GM11168 (cell line): ENCODE measurements around the gene DOCK6.
"Not testable (repeated sequence)": the region's sequence is repeated elsewhere in the genome, so short reads cannot be mapped to it uniquely, and the experiment has no call there.

ENCODE experiments used
- in situ Hi-C: fragments of 300-500 bp; cut with MboI; formaldehyde crosslinking; loops from one replicate; pipeline ENCODE4 v1.12.0; 2022; ENCODE audit warnings: low sequenced_read_pairs; ENCODE audit not compliant: unreplicated experiment

Gene DOCK6

DNA sequence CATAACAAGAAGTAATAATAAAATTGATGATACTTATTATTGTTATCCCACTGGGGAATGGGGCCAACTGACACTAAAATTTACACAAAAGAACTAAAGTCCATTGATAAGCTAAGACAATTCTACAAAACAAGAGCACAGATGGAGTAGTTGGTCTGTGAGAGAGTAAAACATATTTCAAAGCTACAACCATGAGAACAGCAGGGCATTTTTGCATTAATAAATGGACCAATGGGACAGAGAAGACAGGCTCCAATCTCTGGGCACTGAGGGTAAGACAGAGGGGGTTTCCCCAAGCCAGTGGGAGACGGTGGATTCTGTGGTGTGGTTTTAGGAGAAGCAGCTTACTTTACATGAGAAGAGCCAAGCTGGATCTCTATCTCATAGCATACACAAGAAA, 79.3 kb downstream of the DOCK6 start:
- in situ Hi-C loops: no loop called here

DNA sequence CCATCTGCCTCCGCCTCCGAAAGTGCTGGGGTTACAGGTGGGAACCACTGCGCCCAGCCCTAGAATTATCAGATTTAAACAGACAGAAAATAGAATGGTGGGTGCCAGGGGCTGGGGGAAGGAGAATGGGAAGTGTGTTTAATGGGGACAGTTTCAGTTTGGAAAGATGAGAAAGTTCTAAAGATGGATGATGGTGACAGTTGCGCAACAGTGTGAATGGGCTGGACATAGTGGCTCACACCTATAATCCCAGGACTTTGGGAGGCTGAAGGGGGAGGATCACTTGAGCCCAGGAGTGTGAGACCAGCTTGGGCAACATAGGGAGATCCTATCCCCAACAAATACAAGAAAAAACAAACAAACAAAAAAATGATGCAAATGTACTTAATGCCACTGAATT, 80.8 kb downstream of the DOCK6 start:
- in situ Hi-C loops: no loop called here

DNA sequence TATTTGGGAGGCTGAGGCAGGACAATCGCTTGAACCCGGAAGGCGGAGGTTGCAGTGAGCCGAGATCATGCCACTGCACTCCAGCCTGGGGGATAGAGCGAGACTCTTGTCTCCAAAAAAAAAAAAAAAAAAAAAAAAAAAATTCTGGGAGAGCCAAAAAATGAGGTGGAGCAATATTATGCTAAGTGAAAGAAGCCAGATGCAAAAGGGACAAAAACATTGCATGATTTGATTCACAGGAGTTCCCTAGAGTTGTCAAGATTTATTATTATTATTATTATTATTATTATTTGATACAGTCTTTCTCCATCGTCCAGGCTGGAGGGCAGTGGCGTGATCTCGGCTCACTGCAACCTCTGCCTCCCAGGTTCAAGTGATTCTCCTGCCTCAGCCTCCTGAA, 81.3 kb downstream of the DOCK6 start:
- in situ Hi-C loops: not testable (repeated sequence)

DNA sequence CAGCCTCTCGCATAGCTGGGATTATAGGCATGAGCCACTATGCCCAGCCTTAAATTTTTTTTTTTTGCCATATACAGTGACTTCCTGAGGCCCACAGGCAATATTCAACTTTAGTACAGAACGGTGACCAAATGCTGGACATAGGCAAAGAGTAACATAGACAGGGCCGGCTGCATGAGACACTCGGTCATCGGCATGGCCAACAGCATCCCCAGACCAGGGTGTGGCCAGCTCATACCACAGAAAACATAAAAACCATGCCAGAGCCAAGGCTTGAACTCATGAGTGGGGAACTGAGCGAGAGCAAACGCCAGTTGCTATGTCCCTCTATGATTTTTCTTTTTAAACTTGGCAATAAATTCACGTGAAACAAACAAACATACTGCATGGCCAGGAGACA, 82.0 kb downstream of the DOCK6 start:
- in situ Hi-C loops: no loop called here

DNA sequence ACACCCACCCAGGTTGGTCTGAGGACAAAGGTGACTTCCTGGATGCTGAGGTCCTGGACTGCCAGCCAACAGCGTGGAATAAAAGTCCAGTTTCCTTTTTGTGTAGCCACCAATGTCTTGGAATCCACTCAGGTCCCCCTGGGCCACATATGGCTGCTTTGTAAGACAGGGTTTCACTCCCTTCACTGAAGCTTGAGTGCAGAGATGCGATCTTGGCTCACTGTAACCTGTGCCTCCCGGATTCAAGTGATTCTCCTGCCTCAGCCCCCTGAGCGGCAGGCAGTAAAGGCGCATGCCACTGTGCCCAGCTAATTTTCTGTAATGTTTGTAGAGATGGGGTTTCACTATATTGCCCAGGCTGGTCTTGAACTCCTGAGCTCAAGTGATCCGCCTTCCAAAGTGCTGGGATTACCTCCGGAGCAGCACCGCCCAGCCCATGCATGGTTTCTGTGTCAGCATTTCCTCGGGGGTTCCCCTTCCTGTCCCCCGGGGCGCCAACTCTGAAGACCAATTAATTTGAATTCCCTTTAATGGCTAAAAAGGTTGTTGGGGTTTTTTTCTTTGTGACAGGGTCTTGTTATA, 82.5 kb downstream of the DOCK6 start:
- in situ Hi-C loops: no loop called here

DNA sequence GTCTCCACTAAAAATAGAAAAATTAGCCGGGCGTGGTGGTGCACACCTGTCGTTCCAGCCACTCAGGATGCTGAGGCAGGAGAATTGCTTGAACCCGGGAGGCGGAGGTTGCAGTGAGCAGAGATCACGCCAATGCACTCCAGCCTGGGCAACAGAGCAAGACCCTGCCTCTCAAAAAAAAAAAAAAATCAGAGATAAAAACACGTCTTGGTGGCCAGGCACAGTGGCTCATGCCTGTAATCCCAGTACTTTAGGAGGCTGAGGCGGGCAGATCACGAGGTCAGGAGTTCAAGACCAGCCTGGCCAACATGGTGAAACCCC, 83.2 kb downstream of the DOCK6 start:
- in situ Hi-C loops: not testable (repeated sequence)

DNA sequence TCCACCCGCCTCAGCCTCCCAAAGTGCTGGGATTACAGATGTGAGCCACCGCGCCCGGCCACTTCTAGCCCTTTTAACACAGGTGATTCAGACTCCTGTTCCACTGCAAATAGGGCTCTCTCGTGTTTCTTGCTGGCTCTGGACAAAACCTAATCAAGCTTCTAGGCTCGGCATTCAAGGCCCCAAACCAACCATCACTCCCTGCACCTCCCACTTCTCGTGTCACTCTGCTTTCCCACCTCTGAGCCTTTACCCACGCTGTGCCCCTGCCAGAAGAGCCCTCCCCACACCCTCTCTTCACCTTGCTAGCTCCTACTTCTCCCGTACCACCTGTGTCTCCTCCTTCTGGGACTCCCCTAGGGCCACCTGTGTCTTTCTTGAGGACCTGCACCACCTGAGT, 84.7 kb downstream of the DOCK6 start:
- in situ Hi-C loops: no loop called here

DNA sequence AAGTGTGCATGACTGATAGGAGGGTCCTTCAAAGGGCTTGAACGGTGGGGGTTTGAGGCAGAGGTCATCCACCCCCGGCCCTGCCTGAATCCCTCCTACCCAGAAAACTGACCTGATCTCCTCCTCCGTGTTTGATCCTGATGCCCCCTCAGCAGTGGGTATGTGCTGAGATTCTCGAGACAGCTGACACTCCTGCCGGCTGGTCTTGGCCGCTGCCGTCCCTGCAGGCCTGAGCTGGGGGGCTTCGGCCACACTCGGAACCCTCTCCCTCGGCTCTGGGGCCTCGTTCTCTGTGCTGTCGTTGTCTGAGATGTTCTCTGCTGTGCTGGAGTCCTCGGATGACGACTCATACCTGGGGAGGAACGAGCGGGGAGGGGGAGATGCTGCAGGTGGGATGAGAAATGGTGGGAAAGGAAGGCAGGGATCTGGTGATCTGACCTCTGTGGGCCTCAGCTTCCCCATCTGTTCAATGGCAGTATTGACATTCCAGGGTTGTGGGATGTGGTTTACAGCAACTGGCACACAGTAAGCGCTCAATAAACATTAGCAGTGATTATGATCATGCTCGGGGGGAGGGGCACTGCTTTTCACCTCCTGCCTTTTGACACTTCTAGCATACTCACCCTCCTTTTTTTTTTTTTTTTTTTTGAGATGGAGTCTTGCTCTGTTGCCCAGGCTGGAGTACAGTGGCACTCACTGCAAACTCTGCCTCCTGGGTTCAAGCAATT, 85.7 kb downstream of the DOCK6 start:
- in situ Hi-C loops: no loop called here

DNA sequence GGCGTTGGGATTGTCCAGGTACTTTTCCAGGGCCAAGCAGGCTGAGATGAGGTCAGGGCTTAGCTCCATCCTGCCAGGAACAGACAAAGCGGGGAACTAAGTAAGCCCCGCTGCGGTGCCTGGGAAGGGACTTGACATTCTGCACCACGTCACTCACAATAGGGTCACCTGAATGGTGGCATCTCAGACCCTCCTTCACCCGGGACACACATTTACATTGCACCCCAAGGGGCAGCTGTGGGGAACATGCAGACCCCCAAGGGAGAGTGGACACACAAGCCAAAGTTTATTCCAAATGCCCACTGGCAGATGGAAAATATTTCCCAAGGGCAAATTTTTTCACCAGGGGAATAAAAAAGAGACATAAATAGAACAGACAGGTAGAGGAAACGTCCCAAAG, 86.4 kb downstream of the DOCK6 start:
- in situ Hi-C loops: no loop called here

DNA sequence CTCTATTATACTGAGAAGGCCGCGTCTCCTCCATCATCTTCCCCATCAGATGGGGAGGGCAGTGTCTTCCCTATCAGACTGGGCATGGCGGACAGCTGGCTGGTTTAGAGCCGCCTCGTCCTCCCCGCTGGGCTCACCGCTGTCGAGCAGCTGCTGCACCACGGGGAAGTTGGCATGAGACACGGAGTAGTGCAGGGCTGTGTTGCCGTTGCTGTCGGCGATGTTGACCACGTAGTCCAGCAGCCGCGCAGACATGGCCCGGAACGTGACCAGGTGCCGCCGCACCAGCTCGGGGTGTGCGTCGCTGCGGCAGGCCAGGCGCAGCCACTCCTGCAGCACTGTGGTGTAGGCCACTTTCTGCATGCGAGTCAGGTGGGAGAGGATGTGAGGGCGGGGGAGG, 88.0 kb downstream of the DOCK6 start:
- in situ Hi-C loops: no loop called here

DNA sequence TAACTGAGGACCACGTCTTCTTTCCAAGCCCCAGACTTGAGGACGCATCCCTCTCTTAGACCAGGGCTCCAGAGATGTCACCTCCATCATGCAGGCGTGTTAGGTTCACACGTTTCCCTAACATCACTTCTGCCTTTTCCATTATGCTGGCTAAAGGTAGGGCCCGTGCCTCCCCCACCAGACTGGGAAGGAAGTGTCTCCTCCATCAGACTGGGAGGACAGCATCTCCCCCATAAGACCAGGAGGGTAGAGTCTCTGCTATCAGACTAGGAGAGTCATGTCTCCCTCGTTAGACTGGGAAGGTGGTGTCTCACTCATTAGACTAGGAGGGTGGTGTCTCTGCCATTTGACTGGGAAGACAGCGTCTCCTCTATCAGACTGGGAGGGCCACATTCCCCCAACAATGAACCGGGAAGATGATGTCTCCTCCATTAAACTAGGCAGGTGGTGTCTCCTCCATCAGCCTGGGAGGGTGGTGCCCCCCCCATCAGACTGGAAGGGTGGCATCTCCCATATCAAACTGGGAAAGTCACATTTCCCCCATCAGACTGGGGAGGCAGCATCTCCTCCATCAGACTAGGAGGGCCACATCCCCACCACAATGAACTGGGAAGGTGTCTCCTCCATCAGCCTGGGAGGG, 88.7 kb downstream of the DOCK6 start:
- in situ Hi-C loops: no loop called here

DNA sequence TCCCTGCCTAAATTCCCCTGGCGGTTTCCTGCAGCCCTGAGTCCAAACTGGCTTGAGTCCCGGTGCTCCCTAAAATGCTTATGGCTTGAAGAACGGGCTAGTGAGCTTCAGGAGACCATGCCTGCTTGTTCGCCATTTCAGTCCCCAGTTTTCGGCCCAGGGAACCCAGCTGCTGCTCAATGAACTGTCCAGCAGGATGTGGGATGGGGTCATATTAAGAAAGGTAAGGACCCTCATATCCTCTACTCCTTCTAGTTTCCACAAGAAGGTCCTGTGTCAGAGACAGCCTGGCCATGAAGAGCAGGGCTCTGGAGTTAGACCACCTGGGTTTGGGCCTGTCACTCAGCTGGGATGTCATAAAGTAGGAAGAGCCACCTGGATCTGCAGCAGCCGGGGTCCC, 89.7 kb downstream of the DOCK6 start:
- in situ Hi-C loops: no loop called here

DNA sequence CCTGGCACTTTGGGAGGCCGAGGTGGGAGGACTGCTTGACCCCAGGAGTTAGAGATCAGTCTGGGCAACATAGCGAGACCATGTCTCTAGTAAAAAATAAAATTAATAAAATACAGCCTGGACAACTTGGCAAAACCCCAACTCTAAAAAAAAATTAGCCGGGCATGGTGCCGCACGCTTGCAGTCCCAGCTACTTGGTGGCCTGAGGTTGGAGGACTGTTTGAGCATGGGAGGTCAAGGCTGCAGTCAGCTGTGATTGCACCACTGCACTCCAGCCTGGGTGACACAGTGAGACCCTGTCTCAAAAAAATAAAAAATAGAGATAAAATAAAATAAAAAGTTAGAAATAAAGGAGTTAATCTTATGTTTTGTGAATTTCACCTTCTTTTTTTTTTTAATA, 91.2 kb downstream of the DOCK6 start:
- in situ Hi-C loops: no loop called here

DNA sequence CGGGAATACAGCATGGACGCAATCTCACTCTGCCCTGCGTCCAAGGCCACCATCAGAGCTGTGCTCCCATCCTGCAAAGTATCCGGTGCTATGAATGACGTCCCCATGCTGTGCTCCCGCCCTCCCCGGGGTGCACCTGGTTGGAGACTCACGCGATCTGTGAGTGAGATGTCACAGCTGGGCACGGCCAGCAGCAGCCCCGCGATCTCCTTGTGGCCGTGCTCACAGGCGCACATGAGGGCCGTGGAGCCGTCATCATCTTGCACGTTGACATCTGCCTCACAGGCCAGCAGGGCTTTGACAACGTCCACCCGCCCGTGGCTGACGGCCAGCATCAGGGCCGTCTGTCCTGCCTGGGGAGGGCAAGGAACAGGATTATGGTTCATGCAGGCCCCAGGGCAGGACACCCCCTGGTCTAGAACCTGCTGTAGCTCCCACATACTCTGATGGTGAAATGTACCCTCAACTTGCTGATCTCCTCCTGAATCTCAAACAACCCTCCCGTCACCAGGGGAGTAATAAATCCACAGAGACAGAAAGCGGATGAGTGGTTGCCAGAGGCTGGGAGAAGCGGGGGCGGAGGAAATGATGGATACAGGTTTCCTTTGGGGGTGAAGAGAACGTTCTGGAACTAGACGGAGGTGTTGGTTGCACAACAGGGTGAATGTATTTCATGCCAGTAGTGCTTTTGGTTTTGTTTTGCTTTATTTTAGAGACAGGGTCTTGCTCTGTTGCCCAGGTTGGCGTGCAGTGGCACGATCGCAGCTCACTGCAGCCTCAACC, 92.2 kb downstream of the DOCK6 start:
- in situ Hi-C loops: no loop called here

DNA sequence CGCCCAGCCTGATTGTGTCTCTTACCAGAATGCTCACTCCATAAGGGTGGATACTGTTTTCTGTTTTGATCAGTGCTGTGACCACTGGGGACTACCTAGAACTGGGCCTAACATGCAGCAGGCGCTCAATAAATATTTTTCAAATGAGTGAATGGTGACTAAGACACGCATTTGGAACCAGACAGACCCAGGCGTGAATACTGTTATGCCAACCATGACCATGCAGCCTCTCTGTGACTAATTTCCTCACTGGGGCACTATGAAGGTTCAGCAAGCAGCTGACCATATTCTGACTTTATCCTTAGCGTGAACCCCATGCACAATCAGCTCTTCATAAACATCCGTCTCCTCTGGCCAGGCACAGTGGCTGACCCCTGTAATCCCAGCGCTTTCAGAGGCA, 93.8 kb downstream of the DOCK6 start:
- in situ Hi-C loops: no loop called here

DNA sequence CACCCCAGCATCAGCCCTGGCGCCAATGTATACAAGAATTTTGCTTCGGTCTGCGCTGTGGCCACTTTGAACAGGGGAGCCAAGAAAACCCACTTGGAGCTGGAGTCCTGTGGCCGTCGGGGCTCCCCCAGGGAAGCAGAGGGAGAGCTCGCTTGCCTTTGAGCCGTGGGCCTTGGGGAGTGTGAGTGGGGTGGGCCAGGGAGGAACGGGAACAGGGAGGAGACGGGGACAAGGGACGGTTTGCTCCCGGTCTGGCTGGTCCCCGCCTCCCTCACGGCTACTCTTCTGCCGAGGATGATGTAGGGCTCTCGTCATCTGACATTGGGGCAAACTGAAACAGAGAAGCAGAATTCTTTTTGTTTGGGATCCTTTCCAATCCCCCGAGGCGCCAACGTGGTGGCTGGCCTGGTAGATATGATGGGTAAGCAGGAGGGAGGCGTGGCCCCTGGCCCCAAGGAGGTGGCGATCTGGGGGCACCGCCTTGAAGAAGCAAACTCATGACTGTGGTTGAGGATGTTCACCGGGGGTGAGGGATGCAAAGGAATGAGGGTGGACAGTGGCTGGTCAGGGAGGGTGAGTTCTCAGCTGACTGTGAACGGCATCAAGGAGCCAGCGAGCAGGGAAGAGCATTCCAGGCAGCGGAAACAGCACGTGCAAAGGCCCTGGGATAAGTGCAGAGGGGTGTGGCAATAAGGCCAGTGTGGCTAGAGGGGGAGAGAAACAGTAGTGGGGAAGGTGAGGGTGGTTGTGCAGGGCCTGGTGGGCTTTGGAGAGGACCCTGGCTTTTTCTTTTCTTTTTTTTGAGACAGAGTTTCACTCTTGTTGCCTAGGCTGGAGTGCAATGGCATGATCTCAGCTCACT, 95.8 kb downstream of the DOCK6 start:
- in situ Hi-C loops: no loop called here

DNA sequence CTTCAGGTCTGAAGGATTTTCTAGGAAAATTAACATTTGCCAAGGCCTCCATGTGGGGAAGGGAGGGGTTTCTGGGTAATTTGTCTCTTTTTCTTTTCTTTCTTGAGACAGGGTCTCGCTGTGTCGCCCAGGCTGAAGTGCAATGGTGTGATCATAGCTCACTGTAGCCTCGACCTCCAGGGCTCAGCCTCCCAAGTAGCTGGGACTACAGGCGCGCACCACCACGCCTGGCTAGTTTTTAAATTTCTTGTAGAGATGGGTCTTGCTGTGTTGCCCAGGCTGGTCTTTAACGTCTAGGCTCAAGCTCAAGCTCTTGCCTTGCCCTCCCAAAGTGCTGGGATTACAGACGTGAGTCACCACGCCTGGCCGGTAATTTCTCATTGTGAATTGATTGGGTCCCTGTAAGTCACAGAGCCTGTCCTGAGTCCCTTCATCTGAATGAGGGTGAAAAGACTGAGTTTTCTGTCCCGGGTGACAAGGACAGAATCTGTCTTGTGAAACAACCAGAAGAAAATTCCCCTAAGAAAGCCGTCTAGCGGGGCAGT, 96.8 kb downstream of the DOCK6 start:
- in situ Hi-C loops: no loop called here

DNA sequence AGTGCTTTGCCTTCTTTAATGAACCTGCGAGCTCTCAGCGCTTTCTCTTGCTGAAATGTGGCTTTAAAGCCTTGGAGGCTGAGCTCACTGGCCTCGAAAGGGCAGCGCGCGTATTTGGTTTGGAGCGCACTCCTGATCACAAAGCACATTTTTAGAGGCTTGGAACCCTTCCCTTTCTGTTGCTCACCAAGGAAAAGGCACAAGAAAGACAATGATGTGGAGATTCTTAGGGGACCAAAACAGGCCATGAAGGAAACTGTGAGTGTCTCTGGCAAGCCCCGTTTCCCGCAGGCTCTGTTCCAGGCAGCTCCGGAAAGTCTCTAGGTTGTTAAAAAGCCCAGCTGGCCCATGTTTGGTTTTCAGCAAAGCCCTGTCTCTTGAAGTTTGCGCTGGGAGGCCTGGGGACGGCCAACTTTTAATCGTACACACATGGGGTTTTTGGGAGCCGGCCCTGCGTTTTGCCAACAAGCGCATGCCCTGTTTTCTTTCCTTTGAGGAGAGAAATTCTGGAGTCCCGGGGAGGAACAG, 97.4 kb downstream of the DOCK6 start:
- in situ Hi-C loops: no loop called here

DNA sequence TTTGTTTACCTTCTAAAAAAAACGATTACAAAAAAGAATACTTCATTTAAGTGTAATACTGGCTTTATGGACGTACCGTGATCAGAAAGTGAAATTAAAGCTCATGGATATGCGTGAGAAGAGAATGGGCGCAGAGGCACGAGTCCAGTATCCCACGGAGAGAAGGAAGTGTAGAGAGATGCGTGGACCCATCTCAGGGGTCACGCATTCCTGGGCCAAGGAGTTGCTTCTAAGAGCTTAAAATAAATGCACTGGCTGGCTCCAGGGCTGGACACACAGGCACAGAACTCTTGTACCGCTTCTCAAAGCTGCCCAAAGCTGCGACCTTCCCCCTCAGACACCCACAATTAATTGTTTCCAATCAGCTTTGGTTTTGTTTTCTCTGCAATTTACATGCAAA, 98.0 kb downstream of the DOCK6 start:
- in situ Hi-C loops: no loop called here

DNA sequence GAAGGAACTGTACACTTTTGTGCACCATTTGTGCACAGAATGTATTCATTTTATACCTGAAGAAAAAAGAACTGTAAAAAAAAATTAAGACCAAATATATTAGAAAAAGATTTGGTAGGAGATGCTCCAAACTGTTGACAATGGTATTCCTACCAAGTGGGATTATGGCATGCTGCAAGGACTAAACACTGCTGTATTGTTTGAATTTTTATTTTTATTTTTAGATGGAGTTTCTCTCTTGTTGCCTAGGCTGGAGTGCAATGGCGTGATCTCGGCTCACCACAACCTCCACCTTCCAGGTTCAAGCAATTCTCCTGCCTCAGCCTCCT, 101.9 kb downstream of the DOCK6 start:
- in situ Hi-C loops: not testable (repeated sequence)
